ENCODE results near the gene PPFIBP2. TPM values are rescaled to one million over a fixed set of nuclear protein-coding genes. Genes with fewer than 3 reads are reported as not detected.

The PPFIBP2 gene
- 100 to 1,000 TPM in 1 of 5 donors, 10 to 100 TPM in 4; 64.3 to 153 (median 92.2) TPM for total RNA-seq
- polyA plus RNA-seq, result 10 to 100 TPM; 28.1 to 75.5 (median 28.1) TPM
- long read RNA-seq, donor 1, partial matches to known transcripts, result 0 of 3 reads
- long read RNA-seq, donor 1, other reads (novel, unspliced or antisense), result 0 of 3 reads
- long read RNA-seq, donor 2, partial matches to known transcripts, result 0 of 4 reads
- long read RNA-seq, donor 2, other reads (novel, unspliced or antisense), result 0 of 4 reads
- long read RNA-seq, donor 3, partial matches to known transcripts, result 0 of 3 reads
- long read RNA-seq, donor 3, other reads (novel, unspliced or antisense), result 0 of 3 reads
- long read RNA-seq, donor 4, partial matches to known transcripts, result 0 of 1 reads
- long read RNA-seq, donor 4, other reads (novel, unspliced or antisense), result 0 of 1 reads
- long read RNA-seq, donor 5, partial matches to known transcripts, result 0 of 2 reads
- long read RNA-seq, donor 5, other reads (novel, unspliced or antisense), result 0 of 2 reads
- long read RNA-seq, donor 6, transcript PPFIBP2-216 (20 exons, 2,965 nt), result major isoform, 5 of 54 reads
- long read RNA-seq, donor 6, partial matches to known transcripts, result 46 of 54 reads
- long read RNA-seq, donor 6, other reads (novel, unspliced or antisense), result 0 of 54 reads
- long read RNA-seq, donor 7, partial matches to known transcripts, result 0 of 1 reads
- long read RNA-seq, donor 7, other reads (novel, unspliced or antisense), result 0 of 1 reads
- long read RNA-seq, donor 8, partial matches to known transcripts, result 0 of 6 reads
- long read RNA-seq, donor 8, other reads (novel, unspliced or antisense), result 0 of 6 reads
- long read RNA-seq, donor 9, partial matches to known transcripts, result 0 of 2 reads
- long read RNA-seq, donor 9, other reads (novel, unspliced or antisense), result 0 of 2 reads
- long read RNA-seq, donor 10, partial matches to known transcripts, result 0 of 1 reads
- long read RNA-seq, donor 10, other reads (novel, unspliced or antisense), result 0 of 1 reads

GRCh38 chr11:7513234-7514098 is at the start of gene PPFIBP2:
Gene PPFIBP2 (plus strand): TSS chr11:7513999. CDS start chr11:7549476, 35,477 bp downstream.
- H3K36me3 ChIP-seq, result no peaks in the 10 kb centered on the region
- H3K27ac ChIP-seq, result peak within 1 kb of the TSS; percentile 86 to 91 (median 89)
- intact Hi-C loops (cut with DNase I; ENCODE audit: low total_unique reads), result no loop called here
- 0 to 1% (median 0%) methylated on average over 21 to 79 of the region's 79 CpGs for WGBS, 5 donors
- H3K4me3 ChIP-seq, result peak within 1 kb of the TSS; percentile 65 to 86 (median 70)
- no peak for TF ChIP-seq POLR2A (IDR thresholded peaks at IDR 0.05)
- TF ChIP-seq POLR2AphosphoS5 (IDR thresholded peaks at IDR 0.05), result peak in 2 of 3 donors; percentile 41 to 56
- TF ChIP-seq CTCF (IDR thresholded peaks at IDR 0.05), result peak in 5 of 7 experiments; percentile 47 to 60 (median 52)
- DNase-seq, result peak; percentile 88 to 95
- H3K27me3 ChIP-seq, result no peaks in the 10 kb centered on the region
- H3K4me1 ChIP-seq, result peaks cover 21 to 47% (median 41%) of the 10 kb centered on the region in 4 donors
- no peaks in the 10 kb centered on the region for H3K9me3 ChIP-seq

- no peaks in the 10 kb centered on the region for H3K4me1 ChIP-seq
- TF ChIP-seq POLR2AphosphoS5 (IDR thresholded peaks at IDR 0.05) (no peak), EP300 (IDR thresholded peaks at IDR 0.05) (no peak), POLR2A (IDR thresholded peaks at IDR 0.05) (no peak), CTCF (IDR thresholded peaks at IDR 0.05) (no peak)
- H3K36me3 ChIP-seq, result peaks cover 0 to 13% (median 0%) of the 10 kb centered on the region in 4 donors
- no peaks in the 10 kb centered on the region for H3K27me3 ChIP-seq
- no peak for DNase-seq
- no peak overlapping the region for H3K4me3 ChIP-seq
- no peaks in the 10 kb centered on the region for H3K9me3 ChIP-seq
- no peak overlapping the region for H3K27ac ChIP-seq
- intact Hi-C loops (cut with DNase I; ENCODE audit: low total_unique reads), result no loop called here
- WGBS, 5 donors, result 83 to 88% (median 86%) methylated on average over 2 of the region's 2 CpGs
These were observed 46.1 kb upstream of the PPFIBP2 start for GRCh38 chr11:7467652-7468051.

GRCh38 chr11:7469351-7469865 is 44.4 kb upstream of the PPFIBP2 start:
- intact Hi-C loops (cut with DNase I; ENCODE audit: low total_unique reads), result no loop called here
- no peak for TF ChIP-seq EP300 (IDR thresholded peaks at IDR 0.05)
- TF ChIP-seq CTCF (IDR thresholded peaks at IDR 0.05), result no peak
- TF ChIP-seq POLR2AphosphoS5 (IDR thresholded peaks at IDR 0.05), result no peak
- TF ChIP-seq POLR2A (IDR thresholded peaks at IDR 0.05), result no peak
- DNase-seq, result no peak
- Histone ChIP-seq H3K36me3 (peaks cover 0 to 13% (median 0%) of the 10 kb centered on the region in 4 donors), H3K4me3 (no peak overlapping the region), H3K27me3 (no peaks in the 10 kb centered on the region), H3K4me1 (no peaks in the 10 kb centered on the region), H3K9me3 (no peaks in the 10 kb centered on the region), H3K27ac (no peak overlapping the region)
- 89 to 94% (median 93%) methylated on average over 5 of the region's 5 CpGs for WGBS, 5 donors

All from stomach (tissue), 19 donors.